Transverse colon (tissue), 3 donors: ENCODE measurements around the gene DAAM1.

Experiments
- CTCF ChIP-seq, 5 experiments: fragments of 200-600 bp in 3 of 5; fragments of 450-650 bp in 2 of 5; sonication (generic) in 3 of 5; IDR thresholded peaks; 1 replicate in 2 of 5; 2 replicates in 3 of 5; pipeline ENCODE4 v1.5.1; 2016 to 2017; ENCODE audit warnings: antibody characterized with exemption in 5 of 5, inconsistent platforms in 3 of 5, mild to moderate bottlenecking in 2 of 5, moderate library complexity in 1 of 5
- EP300 ChIP-seq: sonication (generic); formaldehyde crosslinking; IDR thresholded peaks from one replicate; pipeline ENCODE4 v1.6.1; 2017; ENCODE audit warnings: antibody characterized with exemption, low read depth
- POLR2A ChIP-seq: fragments of 450-650 bp; IDR thresholded peaks from one replicate; pipeline ENCODE4 v1.6.1; 2016; ENCODE audit warnings: antibody characterized with exemption, mild to moderate bottlenecking, moderate library complexity

DNA sequence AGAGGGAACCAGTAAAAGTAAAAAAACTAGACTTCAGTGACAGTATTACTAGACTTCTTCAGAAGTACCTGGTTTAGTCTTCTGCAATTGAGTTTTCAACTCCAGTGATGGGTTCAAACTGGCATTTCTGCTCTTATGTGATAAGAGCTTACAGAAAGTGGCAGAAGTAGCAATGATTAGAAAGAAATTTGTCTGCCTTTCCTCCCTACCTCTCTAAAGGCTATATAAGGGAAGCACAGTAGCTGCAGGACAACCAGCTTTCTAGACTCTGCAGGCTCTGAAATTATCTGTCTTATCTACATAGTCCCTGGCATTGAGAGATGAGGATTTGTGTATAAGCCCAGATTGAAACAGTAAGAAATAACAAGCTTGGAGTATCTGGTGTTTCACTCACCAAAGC is 107.5 kb downstream of the DAAM1 start:
- TF ChIP-seq POLR2A, result no peak
- no peak for TF ChIP-seq CTCF (IDR thresholded peaks at IDR 0.05)
- no peak for TF ChIP-seq EP300
